OCI-LY3 (cell line): ENCODE data around the gene RETREG1.

Experiments
- H2AFZ ChIP-seq: fragments of 200-600, 300-600 bp; shearing (Covaris generic); 2 replicates; pipeline ENCODE4 v1.6.0; 2014; ENCODE audit warnings: antibody characterized with exemption, low read depth, low read length
- H3K27ac ChIP-seq: fragments of 200-600, 300-600 bp; sonication (generic); 2 replicates; pipeline ENCODE4 v1.5.1; 2014; ENCODE audit warnings: mild to moderate bottlenecking, low read length, moderate library complexity, mixed read lengths
- H3K27me3 ChIP-seq: fragments of 200-600, 300-600 bp; sonication (generic); 2 replicates; pipeline ENCODE4 v1.6.1; 2014; ENCODE audit warnings: low read depth, low read length, mixed read lengths
- H3K36me3 ChIP-seq: fragments of 200-600, 300-600 bp; sonication (generic); replicated peaks from 2 replicates; pipeline ENCODE3; 2014; ENCODE audit warnings: low read depth, low read length, mixed read lengths
- H3K4me1 ChIP-seq: fragments of 300-600, 200-600 bp; sonication (generic); 2 replicates; pipeline ENCODE4 v1.6.1; 2014; ENCODE audit warnings: low read length, mixed read lengths
- H3K4me2 ChIP-seq: fragments of 200-600, 300-600 bp; sonication (generic); 2 replicates; pipeline ENCODE4 v1.6.1; 2014; ENCODE audit warnings: low read length, mixed read lengths
- H3K4me3 ChIP-seq: fragments of 300-600, 200-600 bp; sonication (generic); 2 replicates; pipeline ENCODE4 v1.5.1; 2014; ENCODE audit warnings: antibody characterized with exemption, mild to moderate bottlenecking, low read length, moderate library complexity
- H3K79me2 ChIP-seq: fragments of 300-600, 200-600 bp; shearing (Covaris generic); 2 replicates; pipeline ENCODE4 v1.6.1; 2014; ENCODE audit warnings: mild to moderate bottlenecking, low read length, mixed read lengths
- H3K9ac ChIP-seq: fragments of 300-600, 200-600 bp; shearing (Covaris generic); 2 replicates; pipeline ENCODE4 v1.6.0; 2014; ENCODE audit warnings: mild to moderate bottlenecking, low read length, moderate library complexity
- H3K9me3 ChIP-seq: fragments of 200-600, 300-600 bp; shearing (Covaris generic); 2 replicates; pipeline ENCODE4 v1.6.1; 2014; ENCODE audit warnings: low read length, mixed read lengths; ENCODE audit not compliant: insufficient read depth
- H4K20me1 ChIP-seq: fragments of 200-600, 300-600 bp; sonication (generic); 2 replicates; pipeline ENCODE4 v1.6.1; 2016; ENCODE audit warnings: low read length, mixed read lengths; ENCODE audit not compliant: insufficient read depth
- EZH2phosphoT487 ChIP-seq: fragments of 200-600 bp; shearing (Covaris generic); IDR thresholded peaks from 2 replicates; pipeline ENCODE4 v1.6.1; 2018; ENCODE audit warnings: antibody characterized with exemption, mixed run types, low read depth
- TF ChIP-seq, protein P1 (sequence below): fragments of 200-600, 300-600 bp; sonication (generic); IDR thresholded peaks from 2 replicates; pipeline ENCODE4 v1.5.1; 2014; ENCODE audit warnings: antibody characterized with exemption, low read length, low read depth

RETREG1 gene

DNA sequence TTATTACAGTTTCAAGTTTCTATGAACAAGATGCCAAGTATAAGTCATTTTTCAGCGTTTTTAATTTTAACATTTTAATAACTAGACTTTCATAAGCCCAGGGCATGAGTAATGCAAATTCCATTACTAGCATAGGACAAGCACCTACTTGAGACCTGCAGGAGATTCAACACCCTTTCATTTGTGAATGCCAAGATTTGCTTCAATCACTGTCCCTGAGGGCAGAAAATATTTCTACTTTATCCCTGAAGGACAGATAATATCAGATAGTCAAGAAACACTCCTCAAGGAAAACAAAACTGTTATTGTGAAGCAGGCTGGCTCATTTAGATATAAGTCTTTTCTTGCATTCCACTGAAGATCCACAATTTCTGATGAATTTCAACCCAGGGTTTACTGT is 123.5 kb downstream of the RETREG1 start:
- no peak overlapping the region for H3K4me2 ChIP-seq
- no peak overlapping the region for H3K27ac ChIP-seq
- H4K20me1 ChIP-seq, result no peaks in the 10 kb centered on the region
- no peak overlapping the region for H3K4me3 ChIP-seq
- H2AFZ ChIP-seq, result no peak overlapping the region
- TF ChIP-seq, protein P1, sequence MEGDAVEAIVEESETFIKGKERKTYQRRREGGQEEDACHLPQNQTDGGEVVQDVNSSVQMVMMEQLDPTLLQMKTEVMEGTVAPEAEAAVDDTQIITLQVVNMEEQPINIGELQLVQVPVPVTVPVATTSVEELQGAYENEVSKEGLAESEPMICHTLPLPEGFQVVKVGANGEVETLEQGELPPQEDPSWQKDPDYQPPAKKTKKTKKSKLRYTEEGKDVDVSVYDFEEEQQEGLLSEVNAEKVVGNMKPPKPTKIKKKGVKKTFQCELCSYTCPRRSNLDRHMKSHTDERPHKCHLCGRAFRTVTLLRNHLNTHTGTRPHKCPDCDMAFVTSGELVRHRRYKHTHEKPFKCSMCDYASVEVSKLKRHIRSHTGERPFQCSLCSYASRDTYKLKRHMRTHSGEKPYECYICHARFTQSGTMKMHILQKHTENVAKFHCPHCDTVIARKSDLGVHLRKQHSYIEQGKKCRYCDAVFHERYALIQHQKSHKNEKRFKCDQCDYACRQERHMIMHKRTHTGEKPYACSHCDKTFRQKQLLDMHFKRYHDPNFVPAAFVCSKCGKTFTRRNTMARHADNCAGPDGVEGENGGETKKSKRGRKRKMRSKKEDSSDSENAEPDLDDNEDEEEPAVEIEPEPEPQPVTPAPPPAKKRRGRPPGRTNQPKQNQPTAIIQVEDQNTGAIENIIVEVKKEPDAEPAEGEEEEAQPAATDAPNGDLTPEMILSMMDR, result no peak
- TF ChIP-seq EZH2phosphoT487, result no peak
- H3K4me1 ChIP-seq, result no peaks in the 10 kb centered on the region
- H3K27me3 ChIP-seq, result no peaks in the 10 kb centered on the region
- no peaks in the 10 kb centered on the region for H3K36me3 ChIP-seq
- H3K9ac ChIP-seq, result no peak overlapping the region
- H3K9me3 ChIP-seq, result no peaks in the 10 kb centered on the region
- no peaks in the 10 kb centered on the region for H3K79me2 ChIP-seq

GRCh38 chr5:16492398-16493140 is 124.2 kb downstream of the RETREG1 start:
- Histone ChIP-seq H3K79me2 (no peaks in the 10 kb centered on the region), H3K4me3 (no peak overlapping the region), H3K36me3 (no peaks in the 10 kb centered on the region), H3K4me2 (no peak overlapping the region), H3K9ac (no peak overlapping the region), H3K27ac (no peak overlapping the region), H3K27me3 (no peaks in the 10 kb centered on the region), H3K4me1 (no peaks in the 10 kb centered on the region), H3K9me3 (no peaks in the 10 kb centered on the region), H4K20me1 (no peaks in the 10 kb centered on the region), H2AFZ (no peak overlapping the region)
- no peak for TF ChIP-seq EZH2phosphoT487
- TF ChIP-seq, protein P1, result no peak

GRCh38 chr5:16490911-16491310 is 125.9 kb downstream of the RETREG1 start:
- TF ChIP-seq EZH2phosphoT487, result no peak
- TF ChIP-seq, protein P1, result no peak
- Histone ChIP-seq H3K27ac (no peak overlapping the region), H3K36me3 (no peaks in the 10 kb centered on the region)

GRCh38 chr5:16489322-16489791 is 127.4 kb downstream of the RETREG1 start:
- Histone ChIP-seq H4K20me1 (no peaks in the 10 kb centered on the region), H3K4me2 (no peak overlapping the region), H3K36me3 (no peaks in the 10 kb centered on the region), H3K27ac (no peak overlapping the region), H3K9ac (no peak overlapping the region), H3K9me3 (no peaks in the 10 kb centered on the region), H2AFZ (no peak overlapping the region), H3K4me3 (no peak overlapping the region), H3K27me3 (no peaks in the 10 kb centered on the region), H3K79me2 (no peaks in the 10 kb centered on the region), H3K4me1 (peaks cover 6% of the 10 kb centered on the region; the same call in 1 of the 2 replicates)
- no peak for TF ChIP-seq EZH2phosphoT487
- TF ChIP-seq, protein P1, result peak; percentile 61

More at GRCh38 chr5:16490911-16491310, 125.9 kb downstream of the RETREG1 start:
- H3K9ac ChIP-seq, result no peak overlapping the region
- no peak overlapping the region for H3K4me2 ChIP-seq
- no peak overlapping the region for H3K4me3 ChIP-seq
- no peaks in the 10 kb centered on the region for H3K27me3 ChIP-seq
- H4K20me1 ChIP-seq, result no peaks in the 10 kb centered on the region
- no peaks in the 10 kb centered on the region for H3K9me3 ChIP-seq
- H2AFZ ChIP-seq, result no peak overlapping the region
- no peaks in the 10 kb centered on the region for H3K79me2 ChIP-seq
- peaks cover 6% of the 10 kb centered on the region; the same call in 1 of the 2 replicates for H3K4me1 ChIP-seq
